Glomerular endothelial cell (primary cell): ENCODE data around the gene ADCY1. TPM values are rescaled to one million over a fixed set of nuclear protein-coding genes. Genes with fewer than 3 reads are reported as not detected.

Experiments
- DNase-seq: peaks from one replicate; pipeline ENCODE4 v3.0.0-alpha.2; 2011; ENCODE audit warnings: low read depth, low spot score; ENCODE audit errors: extremely low read depth
- total RNA-seq: library from RNA; depleted of rRNA; stranded (reverse); fragments of >200 nt; gene quantifications from 2 replicates; pipeline ENCODE4 v1.2.3, GENCODE V29; 2015

Gene ADCY1
- total RNA-seq, 1 donor from 2014 or later: 0.35 TPM

- no peak for DNase-seq
Observed at GRCh38 chr7:45663167-45663921, 89.2 kb downstream of the ADCY1 start.

- DNase-seq: no peak
Observed at GRCh38 chr7:45663965-45664633, 89.9 kb downstream of the ADCY1 start.

- DNase-seq: no peak
Observed at GRCh38 chr7:45665172-45665571, 91.0 kb downstream of the ADCY1 start.

DNA sequence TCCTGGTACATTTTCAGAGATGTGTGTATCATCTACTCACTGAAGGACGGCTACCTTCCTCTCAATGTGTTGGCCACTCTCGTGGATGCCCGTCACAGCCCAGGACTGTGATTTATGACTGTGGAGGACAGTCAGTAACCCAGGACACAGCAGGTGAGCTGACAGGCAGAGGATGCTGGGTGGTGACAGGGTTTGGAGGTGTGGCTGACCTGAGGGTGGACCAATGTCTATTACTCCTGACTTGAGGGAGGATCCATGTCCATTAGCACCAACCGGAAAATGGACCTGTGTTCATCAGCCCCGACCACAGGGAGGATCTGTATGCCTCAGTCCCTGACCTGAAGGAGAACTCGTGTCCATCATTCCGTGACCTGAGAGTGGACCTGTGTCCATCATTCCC lies 96.1 kb downstream of the ADCY1 start:
- no peak for DNase-seq

DNA sequence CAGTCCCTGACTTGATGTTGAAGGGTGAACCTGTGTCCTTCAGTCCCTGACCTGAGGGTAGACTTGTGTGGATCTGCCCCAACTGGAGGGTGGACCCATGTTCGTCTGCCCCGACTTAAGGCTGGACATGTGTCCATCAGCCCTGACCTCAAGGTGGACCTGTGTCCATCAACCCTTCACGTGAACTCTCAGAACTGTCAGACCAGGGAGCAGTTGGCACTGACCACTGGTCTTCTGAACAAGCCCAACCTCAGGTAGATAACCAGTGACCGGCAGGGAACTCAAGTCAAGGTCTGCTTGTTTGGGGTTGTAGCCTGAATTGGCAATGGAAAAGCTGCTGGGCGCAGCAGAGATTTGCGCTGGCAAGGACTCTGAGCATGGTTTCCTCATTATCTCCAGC lies 96.5 kb downstream of the ADCY1 start:
- DNase-seq: no peak

DNA sequence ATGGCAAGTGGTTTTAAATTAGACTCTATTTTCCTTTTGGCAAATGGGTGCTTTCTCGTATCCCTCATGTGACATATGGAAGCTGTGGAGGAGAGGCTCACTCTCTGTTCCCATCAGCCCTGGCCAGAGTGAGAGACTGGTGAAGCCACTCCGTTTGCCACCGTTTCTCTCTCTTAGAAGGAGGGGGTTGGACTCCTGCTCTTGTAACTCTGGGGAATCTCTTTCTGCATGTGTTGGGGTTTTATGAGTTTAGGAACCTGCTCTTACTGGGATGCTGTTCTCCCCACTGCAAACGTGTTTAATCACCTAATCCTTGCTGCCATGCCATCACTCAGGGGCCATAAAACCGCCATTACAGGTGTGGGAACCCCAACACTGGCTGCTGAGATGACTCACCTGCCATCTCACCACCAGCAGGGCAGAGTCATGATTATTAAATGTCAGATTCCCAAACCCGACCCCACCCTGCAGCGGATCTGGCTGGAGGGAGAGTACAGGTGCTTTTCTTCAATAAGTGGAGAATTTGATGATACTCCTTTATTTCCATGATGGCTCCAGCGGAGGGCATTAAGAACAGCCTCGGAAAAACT lies 103.2 kb downstream of the ADCY1 start:
- DNase-seq: no peak

- no peak for DNase-seq
Observed at GRCh38 chr7:45679516-45679915, 105.3 kb downstream of the ADCY1 start.

DNA sequence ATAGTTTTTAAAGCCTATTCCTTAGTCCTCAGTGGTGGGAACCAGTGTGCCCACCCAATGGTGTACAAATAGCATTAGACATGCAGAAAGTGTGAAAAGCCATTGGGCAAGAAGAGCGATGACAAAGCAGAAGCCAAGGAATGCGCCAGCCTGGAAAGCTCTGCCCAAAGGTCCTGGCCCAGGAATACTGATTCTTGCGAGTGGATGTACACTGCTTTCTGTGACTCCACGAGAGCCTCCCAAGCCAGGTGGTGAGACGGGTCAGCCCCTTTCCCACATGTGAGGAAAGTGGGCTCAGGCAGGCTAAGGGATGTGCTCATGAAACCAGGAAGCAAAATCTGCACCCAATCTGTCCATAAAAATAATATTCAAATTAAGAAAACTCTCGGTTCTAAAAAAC lies 106.6 kb downstream of the ADCY1 start:
- no peak for DNase-seq

GRCh38 chr7:45681596-45682357 lies 107.6 kb downstream of the ADCY1 start:
- no peak for DNase-seq

DNA sequence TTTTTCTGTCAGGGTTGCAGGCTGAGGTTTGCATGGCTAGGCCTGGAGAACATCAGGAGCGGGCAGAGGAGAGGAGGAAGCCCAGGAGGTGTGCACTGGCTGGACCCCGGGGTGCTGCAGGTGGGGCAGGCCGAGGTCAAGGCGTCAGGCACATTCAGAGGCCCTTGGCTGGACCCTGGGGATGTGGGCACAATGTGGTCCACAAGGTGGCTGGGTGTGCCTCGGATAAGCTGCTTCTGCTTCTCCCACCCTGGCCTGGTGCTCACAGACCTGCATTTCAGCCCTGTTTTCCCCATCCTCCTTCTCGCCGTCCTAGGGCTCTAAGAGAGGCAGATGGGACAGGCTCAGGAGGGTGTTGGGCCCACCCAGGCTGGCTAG lies 108.2 kb downstream of the ADCY1 start:
- no peak for DNase-seq

DNA sequence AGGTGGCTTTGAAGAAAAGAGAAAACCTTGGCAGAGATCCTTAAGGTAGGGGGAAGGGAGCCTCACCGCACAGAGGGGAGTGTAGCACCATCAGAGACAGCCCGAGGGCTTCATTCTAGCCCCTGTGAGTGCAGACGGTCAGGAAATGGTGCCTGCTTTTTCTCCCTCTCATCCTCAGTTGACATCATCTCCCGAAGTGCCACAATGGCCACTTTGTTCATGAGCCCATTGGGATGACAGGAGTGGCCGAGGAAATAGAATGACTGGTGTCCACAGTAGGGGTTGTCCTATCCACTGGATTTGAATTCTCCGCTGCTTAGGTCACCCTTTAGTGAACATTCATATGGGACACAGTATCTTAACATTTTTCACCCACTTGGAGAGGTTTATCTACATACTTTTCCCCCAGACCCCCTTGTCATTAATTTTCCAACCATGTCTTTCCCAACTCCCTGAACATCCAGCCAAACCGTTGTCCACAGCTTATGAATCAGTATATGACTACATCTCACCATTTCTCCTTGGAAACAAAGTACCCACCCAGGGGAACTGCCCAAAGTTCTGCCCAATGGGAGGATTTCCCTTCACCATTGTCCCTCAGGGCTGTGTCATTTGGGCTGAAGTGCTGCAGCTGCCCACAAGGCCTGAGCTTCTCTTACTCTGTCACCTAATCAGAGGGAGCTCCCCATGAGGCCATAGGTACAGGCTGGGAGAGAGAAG lies 108.8 kb downstream of the ADCY1 start:
- no peak for DNase-seq

- DNase-seq: no peak
Observed at GRCh38 chr7:45683556-45684148, 109.5 kb downstream of the ADCY1 start.

GRCh38 chr7:45684910-45685618 lies 110.9 kb downstream of the ADCY1 start:
- no peak for DNase-seq

- DNase-seq: no peak
Observed at GRCh38 chr7:45685619-45686240, 111.6 kb downstream of the ADCY1 start.

GRCh38 chr7:45686441-45687184 lies 112.4 kb downstream of the ADCY1 start:
- DNase-seq: no peak

- no peak for DNase-seq
Observed at GRCh38 chr7:45687185-45687560, 113.0 kb downstream of the ADCY1 start.

- DNase-seq: no peak
Observed at GRCh38 chr7:45687721-45688120, 113.6 kb downstream of the ADCY1 start.

DNA sequence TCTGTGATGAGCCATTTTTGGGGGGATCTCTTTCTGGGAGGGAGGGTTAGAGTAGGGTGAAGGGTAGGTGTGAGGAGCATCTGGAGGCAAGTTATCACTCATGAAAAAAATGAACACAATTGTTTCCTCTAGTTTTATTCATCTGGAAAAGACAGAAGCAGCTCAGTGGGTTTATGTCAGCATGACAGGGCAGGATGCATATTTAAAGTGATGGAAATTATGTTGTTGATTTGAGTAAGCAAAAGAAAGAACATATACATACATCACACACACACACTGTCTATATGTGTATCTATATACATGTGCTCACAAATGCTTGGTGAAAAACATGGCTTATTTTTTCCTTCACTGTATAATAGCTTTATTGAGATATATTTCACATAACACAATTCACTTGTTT lies 114.2 kb downstream of the ADCY1 start:
- no peak for DNase-seq
